A549 (cell line): ENCODE measurements around the gene ATP10B. TPM values are rescaled to one million over a fixed set of nuclear protein-coding genes. Genes with fewer than 3 reads are reported as not detected.

Experiments
- ATAC-seq, 2 experiments: fragments of 200-7000 bp in 1 of 2; fragments of >200 bp in 1 of 2; cut with Nextera tagmentation in 1 of 2; cut with Tn5 transposase in 1 of 2; 3 replicates each; pipeline versions ENCODE4 v1.8.0 to v1.9.1; 2018 to 2020; ENCODE audit warnings: mild to moderate bottlenecking in 1 of 2, moderate library complexity in 1 of 2
- CTCF ChIA-PET: fragments of 300-600 bp; sonication (Branson Sonifier 250); formaldehyde crosslinking; extraction: SDS; loops from one replicate; lab custom pipeline; 2021; ENCODE audit warnings: antibody characterized with exemption, inconsistent platforms; lab: Yijun Ruan, JAX
- POLR2A ChIA-PET: fragments of 350-600 bp; formaldehyde crosslinking; extraction: SDS; loops from one replicate; lab custom pipeline; 2021; ENCODE audit warnings: antibody characterized with exemption, inconsistent platforms; lab: Yijun Ruan, JAX
- DNase-seq, 2 experiments: peaks; one replicate each; pipeline versions ENCODE4 v3.0.0 to v3.0.0-alpha.2; 2011 to 2016; ENCODE audit warnings: low read depth in 1 of 2, low spot score in 1 of 2
- FAIRE-seq: peaks from 2 replicates; lab custom pipeline; 2011; peaks lifted over from hg19 to GRCh38; lab: Jason Lieb, UNC
- H3K27ac ChIP-seq, 2 experiments: fragments of >200 bp; sonication (Bioruptor Twin); formaldehyde crosslinking; 3 replicates each; pipeline ENCODE4 v1.5.1; 2016 to 2017
- H3K4me1 ChIP-seq: fragments of >200 bp; sonication (Bioruptor Twin); formaldehyde crosslinking; 3 replicates; pipeline ENCODE4 v1.6.1; 2016
- H3K4me2 ChIP-seq: fragments of >200 bp; sonication (Bioruptor Twin); formaldehyde crosslinking; 3 replicates; pipeline ENCODE4 v1.6.1; 2016
- H3K4me3 ChIP-seq: fragments of >200 bp; sonication (Bioruptor Twin); formaldehyde crosslinking; 3 replicates; pipeline ENCODE4 v1.5.1; 2016
- H3K9me3 ChIP-seq: fragments of >200 bp; sonication (Bioruptor Twin); formaldehyde crosslinking; 3 replicates; pipeline ENCODE4 v1.6.1; 2016
- BHLHE40 ChIP-seq: IDR thresholded peaks from 2 replicates; pipeline ENCODE4 v1.6.1; 2012; ENCODE audit warnings: low read depth, low read length, inconsistent platforms
- CBX2 ChIP-seq: fragments of 200-600 bp; sonication (generic); IDR thresholded peaks from 2 replicates; pipeline ENCODE4 v1.6.1; 2016; ENCODE audit warnings: low read depth, mild to moderate bottlenecking, borderline replicate concordance
- HEYL ChIP-seq: fragments of 250-450 bp; sonication (Bioruptor Pico); IDR thresholded peaks from 2 replicates; pipeline ENCODE4 v1.8.0; 2021; ENCODE audit warnings: mild to moderate bottlenecking, moderate library complexity
- HOXB13 ChIP-seq: fragments of 250-450 bp; sonication (Bioruptor Pico); IDR thresholded peaks from 2 replicates; pipeline ENCODE4 v1.5.0; 2020; ENCODE audit warnings: low read depth, mild to moderate bottlenecking, moderate library complexity
- MAX ChIP-seq: IDR thresholded peaks from 2 replicates; pipeline ENCODE4 v1.6.1; 2012
- NPAS2 ChIP-seq: fragments of 250-450 bp; sonication (Bioruptor Pico); IDR thresholded peaks from 2 replicates; pipeline ENCODE4 v1.8.0; 2022; ENCODE audit warnings: mild to moderate bottlenecking, moderate library complexity, borderline replicate concordance
- RAD21 ChIP-seq, 2 experiments: fragments of >200 bp in 1 of 2; sonication (Bioruptor Twin) in 1 of 2; formaldehyde crosslinking in 1 of 2; IDR thresholded peaks in 1 of 2; conservative IDR thresholded peaks in 1 of 2; 2 replicates in 1 of 2; 3 replicates in 1 of 2; pipeline ENCODE4 v1.6.1; 2012 to 2018; ENCODE audit warnings: inconsistent platforms in 1 of 2
- RCOR1 ChIP-seq: fragments of 150-350 bp; IDR thresholded peaks from 2 replicates; pipeline ENCODE4 v1.6.1; 2014; ENCODE audit warnings: antibody characterized with exemption, low read length, low read depth
- SMC3 ChIP-seq: fragments of >200 bp; sonication (Bioruptor Twin); formaldehyde crosslinking; IDR thresholded peaks from 3 replicates; pipeline ENCODE4 v1.6.1; 2018; ENCODE audit warnings: inconsistent platforms
- TP53 ChIP-seq: fragments of 250-450 bp; sonication (Bioruptor Pico); IDR thresholded peaks from 2 replicates; pipeline ENCODE4 v1.5.0; 2021; ENCODE audit warnings: mild to moderate bottlenecking, moderate library complexity
- ZC3H11A ChIP-seq: fragments of 450-650 bp; IDR thresholded peaks from 2 replicates; pipeline ENCODE4 v1.6.1; 2014; ENCODE audit warnings: antibody characterized with exemption, mild to moderate bottlenecking
- ZSCAN20 ChIP-seq: fragments of 250-450 bp; sonication (Bioruptor Pico); IDR thresholded peaks from 2 replicates; pipeline ENCODE4 v1.8.0; 2022; ENCODE audit warnings: mild to moderate bottlenecking, moderate library complexity
- WGBS: methylation state at CpG from one replicate; pipeline ENCODE4 v1.1.6; 2017; ENCODE audit errors: missing lambda C conversion rate; 5-methylcytosine and 5-hydroxymethylcytosine counted together
- polyA plus RNA-seq, 4 experiments: library from polyadenylated mRNA; depleted of rRNA in 3 of 4; stranded (reverse); fragments of >200 nt; fragmentation: RNase III in 1 of 4; extraction: RNeasy Plus Mini Kit Qiagen cat#74134 plus additional on column Dnase treatment in 1 of 4; gene quantifications; 2 replicates in 3 of 4; 3 replicates in 1 of 4; pipeline ENCODE4 v1.2.3, GENCODE V29; 2011 to 2017
- TF ChIP-seq, protein P1 (sequence below): fragments of 150-350 bp; IDR thresholded peaks from 2 replicates; pipeline ENCODE4 v1.6.1; 2014; ENCODE audit warnings: low read depth, mild to moderate bottlenecking, low read length
- TF ChIP-seq, protein P2 (sequence below): fragments of >200 bp; sonication (Bioruptor Twin); formaldehyde crosslinking; IDR thresholded peaks from 3 replicates; pipeline ENCODE4 v1.5.1; 2016

Gene ATP10B
- polyA plus RNA-seq, 2 of the 4 experiments (the other 2 are of a cell fraction), result not detected

GRCh38 chr5:160655717-160656116 is 196.3 kb downstream of the ATP10B start:
- POLR2A ChIA-PET, result no interaction called here
- ATAC-seq, result no peak
- no peak overlapping the region for H3K4me3 ChIP-seq
- no peaks in the 10 kb centered on the region for H3K4me1 ChIP-seq
- TF ChIP-seq, protein P1, sequence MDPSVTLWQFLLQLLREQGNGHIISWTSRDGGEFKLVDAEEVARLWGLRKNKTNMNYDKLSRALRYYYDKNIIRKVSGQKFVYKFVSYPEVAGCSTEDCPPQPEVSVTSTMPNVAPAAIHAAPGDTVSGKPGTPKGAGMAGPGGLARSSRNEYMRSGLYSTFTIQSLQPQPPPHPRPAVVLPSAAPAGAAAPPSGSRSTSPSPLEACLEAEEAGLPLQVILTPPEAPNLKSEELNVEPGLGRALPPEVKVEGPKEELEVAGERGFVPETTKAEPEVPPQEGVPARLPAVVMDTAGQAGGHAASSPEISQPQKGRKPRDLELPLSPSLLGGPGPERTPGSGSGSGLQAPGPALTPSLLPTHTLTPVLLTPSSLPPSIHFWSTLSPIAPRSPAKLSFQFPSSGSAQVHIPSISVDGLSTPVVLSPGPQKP, result no peak
- TF ChIP-seq NPAS2 (CRISPR knock-in tag) (no peak), HOXB13 (no peak), BHLHE40 (no peak), ZSCAN20 (CRISPR knock-in tag) (no peak)
- TF ChIP-seq, protein P2, sequence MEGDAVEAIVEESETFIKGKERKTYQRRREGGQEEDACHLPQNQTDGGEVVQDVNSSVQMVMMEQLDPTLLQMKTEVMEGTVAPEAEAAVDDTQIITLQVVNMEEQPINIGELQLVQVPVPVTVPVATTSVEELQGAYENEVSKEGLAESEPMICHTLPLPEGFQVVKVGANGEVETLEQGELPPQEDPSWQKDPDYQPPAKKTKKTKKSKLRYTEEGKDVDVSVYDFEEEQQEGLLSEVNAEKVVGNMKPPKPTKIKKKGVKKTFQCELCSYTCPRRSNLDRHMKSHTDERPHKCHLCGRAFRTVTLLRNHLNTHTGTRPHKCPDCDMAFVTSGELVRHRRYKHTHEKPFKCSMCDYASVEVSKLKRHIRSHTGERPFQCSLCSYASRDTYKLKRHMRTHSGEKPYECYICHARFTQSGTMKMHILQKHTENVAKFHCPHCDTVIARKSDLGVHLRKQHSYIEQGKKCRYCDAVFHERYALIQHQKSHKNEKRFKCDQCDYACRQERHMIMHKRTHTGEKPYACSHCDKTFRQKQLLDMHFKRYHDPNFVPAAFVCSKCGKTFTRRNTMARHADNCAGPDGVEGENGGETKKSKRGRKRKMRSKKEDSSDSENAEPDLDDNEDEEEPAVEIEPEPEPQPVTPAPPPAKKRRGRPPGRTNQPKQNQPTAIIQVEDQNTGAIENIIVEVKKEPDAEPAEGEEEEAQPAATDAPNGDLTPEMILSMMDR, result no peak
- WGBS, result 42% methylated on average over 8 of the region's 8 CpGs
- H3K9me3 ChIP-seq, result no peaks in the 10 kb centered on the region
- CTCF ChIA-PET, result no interaction called here
- H3K27ac ChIP-seq, result no peak overlapping the region
- H3K4me2 ChIP-seq, result no peak overlapping the region
- no peak for FAIRE-seq
- DNase-seq, result no peak

GRCh38 chr5:160651692-160652645 is 200.0 kb downstream of the ATP10B start:
- H3K4me2 ChIP-seq, result no peak overlapping the region
- no peaks in the 10 kb centered on the region for H3K4me1 ChIP-seq
- H3K9me3 ChIP-seq, result no peaks in the 10 kb centered on the region
- ATAC-seq (no peak), DNase-seq (no peak), FAIRE-seq (no peak)
- TF ChIP-seq SMC3 (no peak), ZC3H11A (0 out of 2 replicates have a peak, but pooled peaks have one; percentile 12)
- 43% methylated on average over 9 of the region's 9 CpGs for WGBS
- H3K4me3 ChIP-seq, result no peak overlapping the region
- H3K27ac ChIP-seq, result no peak overlapping the region
- CTCF ChIA-PET, result no interaction called here
- POLR2A ChIA-PET, result no interaction called here

- H3K4me3 ChIP-seq, result no peak overlapping the region
- FAIRE-seq (no peak), DNase-seq (no peak), ATAC-seq (peak in 1 of 2 experiments; percentile 69; a peak in 3 of 6 replicates)
- no peak for TF ChIP-seq TP53 (CRISPR knock-in tag)
- peak in 1 of 2 experiments; percentile 21; a peak in 1 of 5 replicates for TF ChIP-seq RAD21 (conservative IDR thresholded peaks at IDR 0.05 in 1 of 2, IDR thresholded peaks at IDR 0.05 in 1 of 2)
- ChIA-PET CTCF (no interaction called here), POLR2A (no interaction called here)
- no peaks in the 10 kb centered on the region for H3K4me1 ChIP-seq
- no peaks in the 10 kb centered on the region for H3K9me3 ChIP-seq
- H3K27ac ChIP-seq, result no peak overlapping the region
- no peak overlapping the region for H3K4me2 ChIP-seq
Measured at GRCh38 chr5:160649304-160649703, 202.7 kb downstream of the ATP10B start.

- DNase-seq (no peak), ATAC-seq (no peak), FAIRE-seq (no peak)
- TF ChIP-seq ZSCAN20 (CRISPR knock-in tag) (no peak), CBX2 (no peak), HEYL (CRISPR knock-in tag) (no peak), MAX (no peak), RCOR1 (no peak)
- no peak overlapping the region for H3K4me3 ChIP-seq
- H3K27ac ChIP-seq, result no peak overlapping the region
- no peaks in the 10 kb centered on the region for H3K4me1 ChIP-seq
- no peak overlapping the region for H3K4me2 ChIP-seq
- CTCF ChIA-PET, result no interaction called here
- POLR2A ChIA-PET, result no interaction called here
- H3K9me3 ChIP-seq, result no peaks in the 10 kb centered on the region
Measured at GRCh38 chr5:160646033-160646432, 206.0 kb downstream of the ATP10B start.
